Epithelial cell of esophagus (primary cell): Measurements from ENCODE around the gene EIF3I.

Source experiments
- DNase-seq: peaks from one replicate; pipeline ENCODE4 v3.0.0; 2010; ENCODE audit warnings: low read depth
- H3K4me3 ChIP-seq: 2 replicates; pipeline ENCODE4 v1.5.1; 2011; ENCODE audit warnings: mild to moderate bottlenecking, low read length, control low read depth
- TF ChIP-seq, protein P1 (sequence below): IDR thresholded peaks from 2 replicates; pipeline ENCODE4 v1.5.1; 2011; ENCODE audit warnings: low read depth, mild to moderate bottlenecking, low read length, control low read depth, inconsistent platforms; ENCODE audit not compliant: insufficient read depth; ENCODE audit errors: missing control alignments

Gene EIF3I

GRCh38 chr1:32241001-32241763 lies 19.0 kb downstream of the EIF3I start:
- TF ChIP-seq, protein P1, sequence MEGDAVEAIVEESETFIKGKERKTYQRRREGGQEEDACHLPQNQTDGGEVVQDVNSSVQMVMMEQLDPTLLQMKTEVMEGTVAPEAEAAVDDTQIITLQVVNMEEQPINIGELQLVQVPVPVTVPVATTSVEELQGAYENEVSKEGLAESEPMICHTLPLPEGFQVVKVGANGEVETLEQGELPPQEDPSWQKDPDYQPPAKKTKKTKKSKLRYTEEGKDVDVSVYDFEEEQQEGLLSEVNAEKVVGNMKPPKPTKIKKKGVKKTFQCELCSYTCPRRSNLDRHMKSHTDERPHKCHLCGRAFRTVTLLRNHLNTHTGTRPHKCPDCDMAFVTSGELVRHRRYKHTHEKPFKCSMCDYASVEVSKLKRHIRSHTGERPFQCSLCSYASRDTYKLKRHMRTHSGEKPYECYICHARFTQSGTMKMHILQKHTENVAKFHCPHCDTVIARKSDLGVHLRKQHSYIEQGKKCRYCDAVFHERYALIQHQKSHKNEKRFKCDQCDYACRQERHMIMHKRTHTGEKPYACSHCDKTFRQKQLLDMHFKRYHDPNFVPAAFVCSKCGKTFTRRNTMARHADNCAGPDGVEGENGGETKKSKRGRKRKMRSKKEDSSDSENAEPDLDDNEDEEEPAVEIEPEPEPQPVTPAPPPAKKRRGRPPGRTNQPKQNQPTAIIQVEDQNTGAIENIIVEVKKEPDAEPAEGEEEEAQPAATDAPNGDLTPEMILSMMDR, result no peak
- DNase-seq, result no peak
- peak overlapping the region; percentile 51 for H3K4me3 ChIP-seq

GRCh38 chr1:32242341-32242851 lies 20.2 kb downstream of the EIF3I start:
- DNase-seq, result no peak
- TF ChIP-seq, protein P1, result no peak
- H3K4me3 ChIP-seq, result no peak overlapping the region

GRCh38 chr1:32246888-32247273 lies 24.7 kb downstream of the EIF3I start, which contains the start of gene FAM167B:
FAM167B (plus strand) TSS chr1:32247222; CDS start chr1:32247422, 200 bp downstream.
- peak; percentile 23 for DNase-seq
- no peak within 1 kb of the TSS for H3K4me3 ChIP-seq
- TF ChIP-seq, protein P1, result no peak

DNA sequence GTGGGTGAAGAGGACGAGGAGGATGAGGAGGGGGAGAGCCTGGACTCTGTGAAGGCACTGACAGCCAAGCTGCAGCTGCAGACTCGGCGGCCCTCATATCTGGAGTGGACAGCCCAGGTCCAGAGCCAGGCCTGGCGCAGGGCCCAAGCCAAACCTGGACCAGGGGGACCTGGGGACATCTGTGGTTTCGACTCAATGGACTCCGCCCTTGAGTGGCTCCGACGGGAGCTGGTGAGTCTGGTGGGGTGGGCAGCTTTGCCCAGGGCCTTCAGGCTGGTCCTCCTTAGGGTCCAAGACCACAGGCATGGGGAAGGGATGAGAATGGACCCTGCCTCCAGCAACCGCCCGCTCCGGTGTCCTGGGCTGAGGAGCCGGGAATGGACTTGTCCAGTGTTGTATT lies 25.2 kb downstream of the EIF3I start:
- DNase-seq, result no peak
- no peak overlapping the region for H3K4me3 ChIP-seq
- TF ChIP-seq, protein P1, result no peak

DNA sequence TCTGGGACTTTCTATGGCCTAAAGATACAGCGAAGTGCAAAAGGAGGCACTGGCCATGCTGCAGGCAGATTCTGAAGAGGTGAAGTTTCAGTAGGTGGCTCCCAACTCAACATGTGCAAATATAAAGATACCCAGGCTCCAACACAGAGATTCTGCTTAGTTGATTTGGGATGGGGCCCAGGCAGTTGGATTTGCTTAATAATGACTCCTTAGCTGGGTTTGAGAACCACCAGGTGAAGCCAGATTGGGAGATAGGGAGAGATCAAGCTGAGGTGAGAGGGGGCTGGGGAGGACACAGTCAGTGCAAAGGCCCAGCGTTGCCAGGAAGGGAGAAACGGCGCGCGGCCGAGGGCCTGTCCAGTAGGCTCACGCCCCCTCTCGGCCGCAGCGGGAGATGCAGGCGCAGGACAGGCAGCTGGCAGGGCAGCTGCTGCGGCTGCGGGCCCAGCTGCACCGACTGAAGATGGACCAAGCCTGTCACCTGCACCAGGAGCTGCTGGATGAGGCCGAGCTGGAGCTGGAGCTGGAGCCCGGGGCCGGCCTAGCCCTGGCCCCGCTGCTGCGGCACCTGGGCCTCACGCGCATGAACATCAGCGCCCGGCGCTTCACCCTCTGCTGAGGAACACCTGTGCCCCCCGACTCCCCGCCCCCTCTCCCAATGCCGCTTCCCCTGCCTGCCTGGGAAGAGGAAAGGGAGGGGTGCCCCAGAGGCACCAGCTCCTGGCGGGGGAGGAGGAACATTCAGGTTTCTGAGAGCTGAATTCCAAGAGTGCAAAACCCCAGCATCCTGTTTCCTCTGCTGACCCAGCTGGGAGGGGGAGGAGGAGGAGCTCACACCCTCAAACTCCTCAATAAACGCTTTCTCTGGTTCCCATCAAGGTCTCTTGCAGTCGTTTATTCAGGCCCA lies 26.0 kb downstream of the EIF3I start:
- H3K4me3 ChIP-seq, result no peak overlapping the region
- DNase-seq, result peak; percentile 79
- TF ChIP-seq, protein P1, result peak; percentile 68

GRCh38 chr1:32249831-32250525 lies 27.8 kb downstream of the EIF3I start:
- peak; percentile 68 for DNase-seq
- H3K4me3 ChIP-seq, result no peak overlapping the region
- TF ChIP-seq, protein P1, result no peak
